ENCODE data around the gene STPG4.
"Not testable (repeated sequence)": the region's sequence is repeated elsewhere in the genome, so short reads cannot be mapped to it uniquely, and the experiment has no call there.

The STPG4 gene

GRCh38 chr2:47126783-47127182 is 28.3 kb downstream of the STPG4 start:
- no peak for DNase-seq (ENCODE audit: low read depth)

- not testable (repeated sequence) for DNase-seq (ENCODE audit: low read depth)
Observed at GRCh38 chr2:47124740-47125139, 30.4 kb downstream of the STPG4 start.

GRCh38 chr2:47120424-47120823 is 34.7 kb downstream of the STPG4 start:
- DNase-seq (ENCODE audit: low read depth), result not testable (repeated sequence)

GRCh38 chr2:47119001-47119400 is 36.1 kb downstream of the STPG4 start:
- no peak for DNase-seq (ENCODE audit: low read depth)

- no peak for DNase-seq (ENCODE audit: low read depth)
Observed at GRCh38 chr2:47118581-47118980, 36.5 kb downstream of the STPG4 start.

GRCh38 chr2:47112665-47113435 is 42.3 kb downstream of the STPG4 start:
- no peak for DNase-seq (ENCODE audit: low read depth)

- no peak for DNase-seq (ENCODE audit: low read depth)
Observed at GRCh38 chr2:47109680-47110079, 45.4 kb downstream of the STPG4 start.

- no peak for DNase-seq (ENCODE audit: low read depth)
Observed at GRCh38 chr2:47109007-47109375, 46.1 kb downstream of the STPG4 start.

- not testable (repeated sequence) for DNase-seq (ENCODE audit: low read depth)
Observed at GRCh38 chr2:47108267-47109006, 46.7 kb downstream of the STPG4 start.

GRCh38 chr2:47107201-47107600 is 47.9 kb downstream of the STPG4 start:
- DNase-seq (ENCODE audit: low read depth), result not testable (repeated sequence)

- DNase-seq (ENCODE audit: low read depth), result not testable (repeated sequence)
Observed at GRCh38 chr2:47106231-47106630, 48.9 kb downstream of the STPG4 start.

- DNase-seq (ENCODE audit: low read depth), result not testable (repeated sequence)
Observed at GRCh38 chr2:47099712-47100111, 55.4 kb downstream of the STPG4 start.

GRCh38 chr2:47098953-47099352 is 56.2 kb downstream of the STPG4 start:
- DNase-seq (ENCODE audit: low read depth), result no peak

- DNase-seq (ENCODE audit: low read depth), result no peak
Observed at GRCh38 chr2:47097563-47097962, 57.5 kb downstream of the STPG4 start.

GRCh38 chr2:47096451-47096850 is 58.7 kb downstream of the STPG4 start:
- no peak for DNase-seq (ENCODE audit: low read depth)

- DNase-seq (ENCODE audit: low read depth), result no peak
Observed at GRCh38 chr2:47095349-47096020, 59.6 kb downstream of the STPG4 start.

- no peak for DNase-seq (ENCODE audit: low read depth)
Observed at GRCh38 chr2:47094511-47095142, 60.5 kb downstream of the STPG4 start.

- DNase-seq (ENCODE audit: low read depth), result no peak
Observed at GRCh38 chr2:47093626-47094025, 61.5 kb downstream of the STPG4 start.

GRCh38 chr2:47092465-47092864 is 62.6 kb downstream of the STPG4 start:
- DNase-seq (ENCODE audit: low read depth), result no peak

GRCh38 chr2:47091118-47091517 is 64.0 kb downstream of the STPG4 start:
- DNase-seq (ENCODE audit: low read depth), result no peak

GRCh38 chr2:47089083-47089464 is 66.0 kb downstream of the STPG4 start:
- no peak for DNase-seq (ENCODE audit: low read depth)

- no peak for DNase-seq (ENCODE audit: low read depth)
Observed at GRCh38 chr2:47088371-47089082, 66.6 kb downstream of the STPG4 start.
